Measurements from ENCODE around the gene ZNF740.

The ZNF740 gene

DNA sequence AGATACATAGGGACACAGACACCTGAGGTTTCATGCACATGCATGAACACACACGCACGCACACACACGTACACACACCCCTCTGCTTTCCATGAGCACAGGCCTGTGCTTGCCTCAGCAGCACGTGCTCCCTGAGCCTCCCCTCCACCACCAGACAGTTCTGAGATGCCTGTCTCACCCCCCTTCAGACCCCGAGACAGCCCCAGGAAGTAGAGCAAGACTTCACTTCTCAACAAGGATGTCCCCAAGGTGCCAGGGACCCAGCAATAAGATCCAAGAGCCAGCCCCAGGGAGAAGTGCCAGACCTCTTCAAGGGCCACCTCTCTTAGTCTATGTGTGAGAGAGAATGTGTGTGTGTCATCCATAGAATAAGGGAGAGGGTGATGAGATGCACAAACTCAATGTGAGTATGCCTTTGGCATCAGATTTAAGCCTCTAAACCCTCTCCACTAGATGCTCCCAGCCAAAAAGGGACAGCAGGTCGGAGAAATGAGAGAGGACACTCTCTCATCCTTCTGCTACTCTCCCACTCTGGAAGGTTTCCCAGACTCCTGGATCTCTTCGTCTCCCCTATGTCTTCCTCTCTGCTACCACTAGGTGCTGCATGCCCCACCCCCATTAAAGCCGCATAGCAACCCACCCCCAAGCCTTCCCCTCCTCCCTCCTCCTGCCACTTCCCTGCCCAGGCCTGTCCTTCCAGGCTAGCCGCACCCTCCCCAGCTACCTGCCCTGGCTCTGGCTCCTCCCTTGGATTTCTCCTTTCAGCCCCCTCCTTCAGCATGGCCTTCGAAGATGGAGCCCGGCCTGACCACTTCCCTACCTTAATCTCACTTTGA is 43.8 kb downstream of the ZNF740 start:
- in situ Hi-C loops (cut with HindIII; ENCODE audit: low sequenced_read_pairs): no loop called here
- TF ChIP-seq, protein P1, sequence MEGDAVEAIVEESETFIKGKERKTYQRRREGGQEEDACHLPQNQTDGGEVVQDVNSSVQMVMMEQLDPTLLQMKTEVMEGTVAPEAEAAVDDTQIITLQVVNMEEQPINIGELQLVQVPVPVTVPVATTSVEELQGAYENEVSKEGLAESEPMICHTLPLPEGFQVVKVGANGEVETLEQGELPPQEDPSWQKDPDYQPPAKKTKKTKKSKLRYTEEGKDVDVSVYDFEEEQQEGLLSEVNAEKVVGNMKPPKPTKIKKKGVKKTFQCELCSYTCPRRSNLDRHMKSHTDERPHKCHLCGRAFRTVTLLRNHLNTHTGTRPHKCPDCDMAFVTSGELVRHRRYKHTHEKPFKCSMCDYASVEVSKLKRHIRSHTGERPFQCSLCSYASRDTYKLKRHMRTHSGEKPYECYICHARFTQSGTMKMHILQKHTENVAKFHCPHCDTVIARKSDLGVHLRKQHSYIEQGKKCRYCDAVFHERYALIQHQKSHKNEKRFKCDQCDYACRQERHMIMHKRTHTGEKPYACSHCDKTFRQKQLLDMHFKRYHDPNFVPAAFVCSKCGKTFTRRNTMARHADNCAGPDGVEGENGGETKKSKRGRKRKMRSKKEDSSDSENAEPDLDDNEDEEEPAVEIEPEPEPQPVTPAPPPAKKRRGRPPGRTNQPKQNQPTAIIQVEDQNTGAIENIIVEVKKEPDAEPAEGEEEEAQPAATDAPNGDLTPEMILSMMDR (IDR thresholded peaks at IDR 0.05; ENCODE audit: low read depth, low read length): peak; percentile 26
- H3K4me3 ChIP-seq (ENCODE audit: low read depth, low read length): no peak overlapping the region
- no peak for DNase-seq (ENCODE audit: low read depth, low spot score)

DNA sequence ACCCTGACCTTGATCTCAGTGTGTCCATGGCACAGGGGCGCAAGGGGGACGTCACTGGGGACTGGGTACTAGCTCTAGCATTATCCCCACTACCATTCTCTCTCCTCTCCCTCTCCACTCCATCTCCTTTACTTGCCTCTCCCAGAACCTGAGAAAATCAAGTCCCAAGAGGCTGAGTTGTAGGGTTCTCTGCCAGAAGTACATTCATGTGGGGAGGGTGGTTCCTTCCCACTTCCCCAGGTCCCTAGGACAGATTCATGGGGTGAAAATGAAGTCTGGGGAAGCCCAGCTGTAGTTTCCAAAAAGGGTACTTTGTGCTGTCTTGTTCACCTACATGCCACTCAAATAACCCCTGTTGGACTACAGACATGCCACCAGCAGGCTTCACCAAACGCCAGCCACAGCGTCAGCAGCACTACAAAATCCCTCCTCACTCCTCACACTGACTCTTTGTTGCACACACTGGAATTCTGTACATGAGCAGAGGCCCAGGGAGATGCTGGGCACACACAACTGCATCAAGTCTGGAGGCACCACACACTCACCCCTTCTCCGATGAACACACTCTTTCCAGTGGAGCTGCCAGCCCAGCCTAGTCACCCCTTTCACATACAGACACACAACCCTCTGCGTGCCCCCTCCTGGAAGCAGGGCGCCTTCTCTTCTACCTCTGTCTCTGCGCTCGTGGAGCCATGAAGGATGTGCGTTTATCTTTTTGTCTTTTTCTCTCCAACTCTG is 44.5 kb downstream of the ZNF740 start:
- in situ Hi-C loops (cut with HindIII; ENCODE audit: low sequenced_read_pairs): no loop called here
- DNase-seq (ENCODE audit: low read depth, low spot score): no peak
- TF ChIP-seq, protein P1 (IDR thresholded peaks at IDR 0.05; ENCODE audit: low read depth, low read length): no peak
- no peak overlapping the region for H3K4me3 ChIP-seq (ENCODE audit: low read depth, low read length)

DNA sequence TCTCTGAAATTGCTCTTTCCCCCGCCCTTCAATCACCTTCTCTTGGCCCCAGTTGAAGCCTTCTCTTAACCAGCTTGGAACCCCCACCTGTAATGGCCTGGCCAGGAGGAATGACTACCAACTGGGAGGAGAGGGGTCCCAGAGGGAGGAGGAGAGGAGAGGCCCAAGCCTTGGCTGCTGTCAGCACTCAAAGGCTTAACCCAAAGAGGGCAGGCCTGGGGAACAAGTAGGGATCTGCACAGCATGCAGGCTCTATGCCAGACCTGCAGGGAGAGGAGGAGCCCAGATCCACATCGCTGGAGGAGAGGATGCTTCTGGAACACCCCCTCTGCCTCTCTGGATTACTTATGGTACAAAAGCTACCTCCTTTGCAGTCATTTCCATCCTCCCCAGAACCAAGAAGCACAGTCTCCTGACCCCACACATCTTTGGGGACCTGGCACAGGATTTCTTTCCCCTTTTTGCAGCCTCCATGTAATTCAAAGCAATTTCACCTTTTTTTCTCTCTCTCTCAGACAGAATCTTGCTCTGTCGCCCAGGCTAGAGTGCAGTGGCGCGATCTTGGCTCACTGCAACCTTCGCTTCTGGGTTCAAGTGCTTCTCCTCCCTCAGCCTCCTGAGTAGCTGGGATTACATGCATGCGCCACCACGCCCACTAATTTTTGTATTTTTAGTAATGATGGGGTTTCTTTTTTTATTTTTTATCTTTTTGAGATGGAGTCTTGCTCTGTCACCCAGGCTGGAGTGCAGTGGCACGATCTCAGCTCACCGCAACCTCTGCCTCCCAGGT is 45.3 kb downstream of the ZNF740 start:
- in situ Hi-C loops (cut with HindIII; ENCODE audit: low sequenced_read_pairs): no loop called here
- no peak for DNase-seq (ENCODE audit: low read depth, low spot score)
- no peak overlapping the region for H3K4me3 ChIP-seq (ENCODE audit: low read depth, low read length)
- TF ChIP-seq, protein P1 (IDR thresholded peaks at IDR 0.05; ENCODE audit: low read depth, low read length): no peak

DNA sequence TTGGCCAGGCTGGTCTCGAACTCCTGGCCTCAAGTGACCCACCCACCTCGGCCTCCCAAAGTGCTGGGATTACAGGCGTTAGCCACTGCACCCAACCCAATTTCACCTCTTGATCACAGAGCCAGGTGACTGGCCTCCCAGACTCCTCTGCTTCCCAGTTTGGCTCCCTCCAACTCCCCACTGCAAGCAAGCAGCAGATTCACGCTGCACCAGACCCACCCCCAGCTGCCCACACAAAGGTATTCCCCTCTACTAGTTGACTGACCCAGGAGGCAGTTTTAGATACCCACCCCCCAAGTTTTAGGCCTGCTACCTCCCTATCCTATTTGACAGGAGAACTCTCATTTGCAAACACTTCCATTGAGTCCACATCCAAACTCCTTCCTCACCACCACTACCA is 46.3 kb downstream of the ZNF740 start:
- in situ Hi-C loops (cut with HindIII; ENCODE audit: low sequenced_read_pairs): no loop called here
- TF ChIP-seq, protein P1 (IDR thresholded peaks at IDR 0.05; ENCODE audit: low read depth, low read length): no peak
- DNase-seq (ENCODE audit: low read depth, low spot score): no peak
- H3K4me3 ChIP-seq (ENCODE audit: low read depth, low read length): no peak overlapping the region

DNA sequence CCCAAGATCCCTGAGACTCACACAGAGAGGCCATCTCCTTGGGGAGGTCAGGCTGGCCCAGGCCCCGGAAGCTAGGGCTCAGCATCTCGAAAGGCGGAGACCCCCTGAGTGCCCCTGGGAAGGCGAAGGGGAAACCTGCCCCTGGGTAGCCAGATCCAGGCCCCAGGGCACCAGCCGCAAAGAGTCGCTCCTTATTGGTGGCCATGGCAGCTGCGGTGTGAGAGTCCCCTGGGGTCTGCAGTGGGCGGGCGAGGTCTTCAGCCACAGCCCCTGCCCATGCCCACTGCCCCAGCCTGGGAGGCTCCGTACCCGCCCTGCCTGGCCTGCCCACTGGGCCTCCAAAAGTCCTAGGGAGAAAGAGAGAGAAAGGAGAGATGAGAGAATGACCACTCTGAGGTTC is 46.8 kb downstream of the ZNF740 start:
- H3K4me3 ChIP-seq (ENCODE audit: low read depth, low read length): no peak overlapping the region
- in situ Hi-C loops (cut with HindIII; ENCODE audit: low sequenced_read_pairs): no loop called here
- no peak for DNase-seq (ENCODE audit: low read depth, low spot score)
- TF ChIP-seq, protein P1 (IDR thresholded peaks at IDR 0.05; ENCODE audit: low read depth, low read length): no peak

DNA sequence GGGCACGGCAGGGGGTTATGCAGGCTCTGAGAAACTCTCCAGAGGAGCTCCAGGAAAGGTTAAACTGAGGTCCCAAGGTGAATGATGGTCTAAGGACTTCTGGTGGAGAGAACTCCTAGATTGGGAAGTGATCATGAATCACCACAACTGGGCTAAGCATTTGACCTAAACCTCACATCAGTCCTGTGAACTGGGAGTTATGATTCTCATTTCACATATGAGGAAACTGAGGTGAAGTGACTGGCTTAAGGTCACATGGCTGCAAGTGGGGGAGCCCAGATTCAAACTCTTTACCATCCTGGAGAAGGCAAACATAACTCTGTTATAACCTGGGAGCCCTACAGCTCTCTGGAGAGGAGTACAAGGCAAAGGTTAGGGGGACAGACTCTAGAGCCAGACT is 47.3 kb downstream of the ZNF740 start:
- in situ Hi-C loops (cut with HindIII; ENCODE audit: low sequenced_read_pairs): no loop called here
- H3K4me3 ChIP-seq (ENCODE audit: low read depth, low read length): no peak overlapping the region
- TF ChIP-seq, protein P1 (IDR thresholded peaks at IDR 0.05; ENCODE audit: low read depth, low read length): no peak
- DNase-seq (ENCODE audit: low read depth, low spot score): no peak

All from astrocyte of the spinal cord (primary cell).